ENCODE data around the gene ZBTB14. TPM values are rescaled to one million over a fixed set of nuclear protein-coding genes. Genes with fewer than 3 reads are reported as not detected.

Gene ZBTB14, protein sequence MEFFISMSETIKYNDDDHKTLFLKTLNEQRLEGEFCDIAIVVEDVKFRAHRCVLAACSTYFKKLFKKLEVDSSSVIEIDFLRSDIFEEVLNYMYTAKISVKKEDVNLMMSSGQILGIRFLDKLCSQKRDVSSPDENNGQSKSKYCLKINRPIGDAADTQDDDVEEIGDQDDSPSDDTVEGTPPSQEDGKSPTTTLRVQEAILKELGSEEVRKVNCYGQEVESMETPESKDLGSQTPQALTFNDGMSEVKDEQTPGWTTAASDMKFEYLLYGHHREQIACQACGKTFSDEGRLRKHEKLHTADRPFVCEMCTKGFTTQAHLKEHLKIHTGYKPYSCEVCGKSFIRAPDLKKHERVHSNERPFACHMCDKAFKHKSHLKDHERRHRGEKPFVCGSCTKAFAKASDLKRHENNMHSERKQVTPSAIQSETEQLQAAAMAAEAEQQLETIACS
- total RNA-seq, result 24.4 and 24.8 TPM in 2 replicates

DNA sequence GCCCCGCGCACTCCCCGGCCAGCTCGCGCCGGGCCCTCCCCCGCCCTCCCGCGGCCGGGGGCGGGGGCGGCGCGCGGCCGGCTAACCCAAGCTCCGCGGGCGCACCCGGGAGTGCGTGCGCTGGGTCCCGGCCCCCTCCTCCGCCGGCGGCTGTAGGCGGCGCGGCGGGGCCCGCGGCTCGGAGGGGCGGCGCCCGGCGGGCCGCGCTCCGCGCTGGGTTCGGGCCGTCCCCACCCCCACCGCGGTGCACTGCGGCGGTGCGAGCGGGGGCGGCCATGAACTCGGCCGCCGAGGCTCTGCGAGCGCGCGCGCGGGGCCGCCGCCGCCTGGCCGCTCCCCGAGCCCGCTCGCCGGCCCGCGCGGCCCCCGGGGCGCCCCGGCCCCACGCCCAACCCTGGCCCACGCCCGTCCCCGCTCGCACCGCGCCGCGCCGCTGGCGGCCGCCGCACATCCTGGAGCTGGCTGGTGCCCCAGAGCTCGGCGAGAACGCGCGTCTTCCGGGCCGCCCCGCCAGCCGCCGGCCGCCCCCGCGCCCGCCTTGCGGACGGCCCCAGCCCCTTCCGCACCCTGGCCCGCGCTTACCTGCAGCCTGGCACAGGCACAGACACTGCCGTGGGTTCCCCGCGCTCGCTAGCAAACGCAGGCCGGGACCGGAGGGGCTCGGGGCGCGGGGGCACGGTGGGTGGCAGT, at the start of gene ZBTB14:
ZBTB14 (minus strand) TSS at position 496 of the 690 bp plus-strand sequence. CDS start 2,480 bp downstream, outside the sequence.
- intact Hi-C loops (cut with micrococcal nuclease), result loop anchor here (5.0 to 10.0 kb wide), 6 partner anchors 191 to 2001 kb away; partner anchors contain the start of gene L3MBTL4

DNA sequence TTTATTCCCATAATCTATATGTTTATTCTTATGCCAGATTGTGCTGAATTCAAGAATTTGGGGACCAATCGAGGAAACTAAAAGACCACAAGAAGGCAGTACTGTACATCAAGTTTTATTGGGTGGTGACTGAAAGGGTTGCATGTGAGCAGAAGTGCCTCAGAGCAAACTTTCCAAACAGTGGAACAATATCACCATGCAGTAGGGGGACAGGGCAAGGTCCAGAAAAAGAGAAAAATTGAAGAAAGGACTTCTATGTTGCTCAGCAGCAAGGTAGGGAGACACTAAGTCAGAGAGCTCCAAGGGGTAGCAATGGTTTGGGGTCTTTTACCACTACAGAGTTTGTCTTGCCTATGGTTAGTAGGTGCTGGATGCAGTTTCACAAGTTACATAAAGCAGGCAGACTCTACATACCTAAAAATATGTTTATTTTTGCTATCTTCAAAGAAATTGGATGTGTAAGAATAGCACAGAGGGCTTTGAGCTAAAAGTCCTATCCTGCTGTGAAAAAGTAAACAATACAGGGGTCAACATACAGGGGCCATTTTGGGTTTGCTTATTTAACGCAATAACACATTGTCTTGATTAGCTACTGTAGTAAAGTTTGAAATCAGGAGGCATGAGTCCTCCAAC, 43.8 kb upstream of the ZBTB14 start:
- intact Hi-C loops (cut with micrococcal nuclease), result no loop called here

DNA sequence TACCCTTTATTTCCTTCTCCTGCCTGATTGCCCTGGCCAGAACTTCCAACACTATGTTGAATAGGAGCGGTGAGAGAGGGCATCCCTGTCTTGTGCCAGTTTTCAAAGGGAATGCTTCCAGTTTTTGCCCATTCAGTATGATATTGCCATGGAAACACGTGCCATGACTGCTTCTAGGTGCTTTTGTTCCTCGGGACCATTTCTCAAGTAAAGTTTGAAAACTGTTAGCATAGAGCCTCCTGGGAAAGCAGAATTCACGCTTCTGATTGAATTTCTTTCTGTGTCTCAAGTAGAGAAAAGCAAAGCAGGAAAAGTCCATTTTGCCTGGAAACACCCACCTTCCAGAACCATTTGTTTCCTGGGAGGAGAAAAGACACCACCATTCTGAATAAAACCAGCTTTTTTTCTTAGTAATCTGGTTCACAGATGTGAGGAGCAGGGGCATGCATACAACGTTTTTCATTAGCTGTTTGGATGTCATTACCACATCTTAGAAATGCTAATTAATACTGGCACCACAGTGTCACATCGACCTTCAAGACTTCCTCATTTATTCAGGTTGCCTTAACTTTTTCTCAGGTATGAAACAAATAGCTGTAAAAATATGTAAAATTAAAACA, 39.0 kb upstream of the ZBTB14 start:
- intact Hi-C loops (cut with micrococcal nuclease), result no loop called here

DNA sequence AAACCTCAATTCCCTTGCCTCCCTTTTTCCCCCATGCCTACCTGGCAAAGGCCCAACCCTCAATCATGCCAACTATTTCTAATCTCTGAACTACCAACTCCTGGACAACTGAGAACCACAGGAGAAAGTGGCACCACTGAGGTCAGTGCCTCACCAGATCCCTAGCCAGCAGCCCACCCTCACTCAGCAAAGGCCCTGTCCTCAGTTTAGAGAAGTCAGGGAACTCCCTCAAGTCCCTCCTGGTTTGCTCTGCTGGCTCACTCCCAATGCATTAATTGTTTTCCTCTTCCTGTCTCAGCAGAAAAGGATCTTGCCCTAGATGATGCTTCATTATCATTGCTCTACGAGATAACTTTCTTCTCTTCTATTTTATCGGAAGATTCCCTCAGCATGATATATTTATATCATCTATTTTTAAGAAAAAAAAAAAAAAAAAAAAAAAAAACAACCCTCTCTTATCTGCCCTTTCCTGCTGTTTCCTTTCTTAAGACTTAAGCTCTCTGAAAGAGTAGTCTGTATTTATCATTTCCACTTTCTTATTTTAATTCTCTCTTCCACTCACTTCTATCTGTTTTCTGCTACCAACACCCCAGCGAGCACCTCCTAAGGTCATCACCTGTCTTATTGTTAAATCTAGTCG, 22.7 kb upstream of the ZBTB14 start:
- intact Hi-C loops (cut with micrococcal nuclease), result no loop called here

DNA sequence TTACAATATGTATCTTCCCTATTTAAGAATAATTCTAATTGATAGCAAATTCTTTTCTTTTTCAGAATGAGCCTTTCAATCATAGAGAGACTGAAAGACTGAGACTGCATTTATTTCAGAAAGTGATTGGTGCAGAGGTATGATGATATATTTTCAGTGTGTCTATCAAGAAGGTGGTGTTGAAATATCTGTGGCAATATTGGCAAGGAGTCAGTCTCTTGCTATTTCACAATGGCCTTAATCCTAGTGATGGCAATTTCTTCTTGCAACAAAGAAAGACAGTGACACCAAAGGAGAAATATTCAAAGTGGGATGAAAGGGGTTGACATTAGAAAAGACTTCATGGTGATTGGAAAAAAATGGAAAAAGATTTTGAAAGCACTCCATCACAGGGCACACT, 21.7 kb upstream of the ZBTB14 start:
- intact Hi-C loops (cut with micrococcal nuclease), result no loop called here

DNA sequence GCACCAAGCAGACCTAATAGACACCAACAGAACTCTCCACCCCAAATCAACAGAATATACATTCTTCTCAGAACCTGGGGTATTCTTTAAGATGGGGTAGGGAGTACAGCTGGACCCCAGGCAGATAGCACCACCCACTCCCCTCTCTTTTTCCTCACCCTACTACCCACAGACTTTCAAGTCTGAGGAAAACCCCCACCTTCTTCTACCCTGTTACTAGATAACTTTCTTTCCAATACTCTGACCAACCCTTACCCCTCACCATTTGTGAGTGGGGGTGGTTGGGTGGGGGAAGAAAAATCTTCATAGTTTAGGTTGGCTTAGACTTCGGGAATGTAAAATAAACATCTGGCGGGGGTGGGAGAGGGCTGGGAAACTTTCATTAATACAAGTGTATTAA, 20.3 kb upstream of the ZBTB14 start:
- intact Hi-C loops (cut with micrococcal nuclease), result no loop called here

DNA sequence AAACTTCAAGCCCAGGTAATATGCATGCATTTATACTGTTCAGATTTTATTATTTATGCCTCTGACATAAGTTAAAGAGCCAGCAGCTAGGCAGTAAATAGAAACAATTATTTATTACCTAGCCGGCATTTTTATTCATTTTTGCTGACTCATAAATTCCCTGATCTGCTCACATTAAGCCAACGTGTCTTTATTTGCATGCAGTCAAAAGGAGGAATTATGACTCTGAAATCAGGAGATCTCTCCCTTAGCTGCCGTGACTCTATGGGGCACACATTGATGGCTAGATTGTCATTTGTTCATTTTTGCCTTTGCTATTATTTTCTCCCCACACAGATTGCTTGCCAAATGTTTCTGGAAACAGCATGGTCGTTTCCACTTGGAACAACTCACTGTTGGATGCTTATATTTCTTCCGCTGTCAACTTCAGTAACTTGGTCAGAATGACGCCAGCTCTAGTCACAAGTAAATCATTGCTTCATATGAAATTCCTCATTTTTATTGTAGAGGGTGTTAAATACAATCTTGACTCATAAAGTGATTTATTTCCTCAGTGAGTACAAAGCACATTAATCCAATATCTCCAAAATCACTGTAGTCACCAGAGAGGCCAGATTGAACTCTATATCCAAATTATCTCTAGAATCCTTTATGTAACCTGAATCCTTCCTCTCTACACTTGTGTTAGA, 15.9 kb upstream of the ZBTB14 start:
- intact Hi-C loops (cut with micrococcal nuclease), result loop anchor here (2.0 kb wide), 1 partner anchor 145 kb away; no protein-coding TSS in a partner anchor

DNA sequence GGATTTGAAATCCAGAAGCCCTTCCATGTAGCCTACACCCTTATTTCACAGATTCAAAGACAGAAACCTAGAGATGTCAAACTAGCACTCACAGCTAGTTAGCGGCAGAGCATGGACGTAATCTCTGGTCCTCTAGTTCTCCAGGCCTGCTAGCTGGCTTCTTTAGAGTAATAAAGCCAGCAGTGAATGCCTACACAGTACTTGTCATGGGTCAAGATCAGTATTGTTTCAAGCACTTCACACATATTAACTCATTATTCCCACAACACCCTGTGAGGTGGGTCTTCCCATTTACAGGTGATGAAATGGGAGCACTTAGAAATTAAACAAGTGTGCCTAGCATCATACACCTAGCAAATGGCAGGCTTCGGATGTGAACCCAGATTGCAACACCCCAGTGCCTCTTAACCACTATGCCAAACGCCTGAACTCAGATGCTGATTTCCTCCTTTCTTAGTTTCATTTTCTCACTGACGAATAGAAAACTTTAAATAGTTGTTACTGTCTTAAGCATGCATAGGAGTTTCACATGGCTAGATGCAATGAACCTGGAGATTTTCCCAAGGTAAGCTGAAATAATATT, 14.5 kb upstream of the ZBTB14 start:
- intact Hi-C loops (cut with micrococcal nuclease), result loop anchor here (1.0 to 2.0 kb wide), 3 partner anchors 14 to 147 kb away; no protein-coding TSS in a partner anchor

DNA sequence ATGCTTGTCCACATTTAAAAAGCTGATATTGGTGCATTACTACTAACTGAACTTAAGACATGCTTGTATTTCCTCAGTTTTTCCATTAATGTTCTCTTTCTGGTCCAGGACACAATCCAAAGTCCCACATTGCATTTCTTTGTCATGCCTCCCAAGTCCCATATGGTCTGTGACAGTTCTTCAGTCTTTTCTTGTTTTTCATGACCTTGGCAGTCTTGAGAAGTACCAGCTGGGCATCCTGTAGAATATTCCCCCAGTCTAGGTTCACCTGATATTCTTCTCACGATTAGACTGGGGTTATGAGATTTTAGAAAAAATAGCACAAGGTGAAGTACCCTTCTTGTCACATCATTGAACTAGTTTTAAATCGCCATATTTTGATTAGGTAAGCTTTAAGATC, 10.3 kb upstream of the ZBTB14 start:
- intact Hi-C loops (cut with micrococcal nuclease), result no loop called here

DNA sequence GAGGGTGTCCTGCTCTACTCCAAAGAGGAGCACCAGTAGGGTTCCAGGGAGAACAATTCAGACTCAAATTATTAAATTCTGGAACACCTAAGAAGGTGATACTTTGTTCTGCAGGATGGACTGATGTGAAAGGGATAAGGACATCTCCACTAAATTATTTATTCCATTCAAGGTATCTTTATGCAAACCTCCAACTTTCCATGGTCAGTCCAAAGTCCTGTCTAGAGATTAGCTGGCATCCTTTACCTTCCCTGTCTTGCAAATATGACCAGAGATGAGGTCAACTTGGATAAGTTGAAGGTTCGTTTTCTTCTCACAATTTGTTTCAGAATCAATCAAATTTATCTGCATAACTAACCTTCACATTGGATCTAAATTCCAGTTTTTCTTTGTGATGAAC, 8.7 kb upstream of the ZBTB14 start:
- intact Hi-C loops (cut with micrococcal nuclease), result no loop called here

DNA sequence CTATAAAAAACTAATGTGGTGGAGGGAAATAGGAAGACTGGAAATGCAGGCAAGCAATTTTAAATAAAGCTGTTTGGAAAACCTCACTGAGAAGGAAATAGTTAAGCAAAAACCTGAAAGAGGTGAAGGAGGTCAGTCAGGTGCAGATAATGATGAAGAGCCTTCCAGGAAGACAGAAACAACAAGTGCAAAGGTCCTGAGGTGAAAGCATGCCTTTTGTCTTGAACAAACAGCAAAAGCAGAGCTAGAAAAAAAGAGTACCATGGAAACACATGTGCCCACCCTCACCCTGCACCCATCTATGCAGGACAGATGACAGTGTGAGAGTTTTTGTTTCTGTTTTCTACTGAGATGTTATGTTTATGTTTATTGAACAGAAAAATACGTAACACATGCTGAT, 8.1 kb upstream of the ZBTB14 start:
- intact Hi-C loops (cut with micrococcal nuclease), result no loop called here

DNA sequence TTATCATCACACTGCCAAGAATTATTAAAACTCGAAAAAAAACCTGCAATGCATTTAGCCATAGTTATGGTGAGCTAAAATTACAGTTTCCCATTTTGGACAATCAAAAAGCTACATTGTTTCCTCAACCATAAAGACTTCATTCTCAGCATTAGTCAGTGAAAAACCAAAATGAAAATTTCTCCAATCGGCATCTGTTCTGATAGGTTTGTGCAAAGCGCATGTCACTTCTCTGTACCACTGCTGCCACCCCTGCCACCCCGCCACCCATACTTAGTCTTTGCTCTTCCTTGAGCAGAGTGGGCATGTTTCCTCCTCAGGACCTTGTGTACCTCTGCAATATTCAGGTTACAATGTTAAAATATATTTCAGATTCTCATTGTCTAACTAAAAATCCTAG, 7.1 kb upstream of the ZBTB14 start:
- intact Hi-C loops (cut with micrococcal nuclease), result no loop called here

DNA sequence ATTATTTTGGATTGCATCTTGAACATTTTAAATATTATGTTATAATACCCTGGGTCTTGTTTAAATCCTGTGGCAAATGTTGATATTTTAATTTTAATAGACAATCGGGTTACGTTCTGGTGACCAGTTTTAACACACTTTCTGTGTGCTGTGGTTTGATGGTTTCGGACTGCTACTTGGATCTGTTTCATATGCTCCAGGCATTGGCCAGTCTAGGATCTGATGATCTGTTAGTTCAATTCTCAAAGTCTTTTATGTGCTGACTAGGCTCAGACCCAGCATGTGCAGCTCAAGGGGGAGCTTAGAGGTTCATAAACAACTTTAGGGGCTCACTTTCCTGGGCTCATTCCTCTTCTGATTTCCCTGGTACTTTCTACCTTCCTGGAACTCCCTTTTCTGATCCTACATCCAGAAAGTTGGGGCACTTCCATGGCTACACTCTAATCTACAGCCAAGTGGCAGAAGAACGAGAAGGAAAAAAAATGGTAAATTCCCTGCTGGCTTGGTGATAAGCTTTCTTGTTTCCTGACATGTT, 5.0 kb upstream of the ZBTB14 start:
- intact Hi-C loops (cut with micrococcal nuclease), result no loop called here

DNA sequence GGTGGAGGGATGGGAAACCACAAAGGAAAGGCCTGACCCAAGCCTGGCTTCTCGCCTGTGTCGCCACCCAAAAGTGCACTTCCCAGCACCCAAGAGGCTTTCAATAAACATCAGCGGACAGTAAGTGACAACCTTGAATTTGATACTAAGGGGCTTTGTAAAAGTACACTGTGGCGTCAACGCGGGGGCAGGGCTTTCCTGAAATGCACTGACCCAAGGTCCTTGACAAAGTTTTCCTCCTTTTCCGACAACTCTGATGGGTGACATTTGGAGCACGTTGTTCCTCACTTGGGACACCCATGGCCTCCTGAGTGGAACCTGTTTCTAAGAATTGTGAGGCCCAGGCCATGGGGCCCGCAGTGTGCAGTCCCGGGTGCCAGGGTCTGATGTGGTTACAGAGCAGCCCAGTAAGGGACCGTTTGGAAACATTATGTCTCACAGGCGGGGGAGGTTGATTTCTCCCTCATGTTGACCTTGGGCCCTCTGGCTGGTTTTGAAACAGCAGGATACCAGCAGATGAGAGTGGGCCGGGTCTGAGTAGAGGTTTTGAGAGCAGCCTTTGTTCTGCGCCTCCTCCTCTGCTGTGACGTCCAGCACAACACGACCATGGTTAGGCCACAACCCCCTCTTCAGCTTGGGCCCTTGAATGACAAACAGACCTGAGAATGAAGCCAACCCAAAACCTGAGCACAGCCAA, 2.8 kb upstream of the ZBTB14 start:
- intact Hi-C loops (cut with micrococcal nuclease), result loop anchor here (5.0 to 10.0 kb wide), 6 partner anchors 194 to 2004 kb away; partner anchors contain the start of gene L3MBTL4

DNA sequence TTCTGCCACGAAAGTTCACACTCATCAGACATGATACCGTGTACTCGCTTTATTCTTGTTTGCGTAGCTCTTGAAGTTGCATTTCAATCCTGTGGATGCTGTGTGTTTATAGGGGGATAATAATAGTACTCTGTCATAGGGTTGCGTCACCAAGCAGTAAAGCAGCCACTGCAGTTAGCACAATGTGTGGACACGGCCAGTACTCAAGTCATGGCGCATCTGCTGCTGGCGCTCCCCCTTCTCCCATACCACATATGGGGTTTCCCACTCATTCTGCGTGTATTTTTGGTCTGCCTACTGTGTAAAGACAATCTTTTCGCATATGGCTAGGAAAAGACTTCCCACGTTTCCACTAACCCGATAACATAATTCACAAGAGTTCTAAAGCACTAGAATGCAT, 2.1 kb upstream of the ZBTB14 start:
- intact Hi-C loops (cut with micrococcal nuclease), result loop anchor here (2.0 to 10.0 kb wide), 8 partner anchors 193 to 2003 kb away; partner anchors contain the start of gene L3MBTL4

DNA sequence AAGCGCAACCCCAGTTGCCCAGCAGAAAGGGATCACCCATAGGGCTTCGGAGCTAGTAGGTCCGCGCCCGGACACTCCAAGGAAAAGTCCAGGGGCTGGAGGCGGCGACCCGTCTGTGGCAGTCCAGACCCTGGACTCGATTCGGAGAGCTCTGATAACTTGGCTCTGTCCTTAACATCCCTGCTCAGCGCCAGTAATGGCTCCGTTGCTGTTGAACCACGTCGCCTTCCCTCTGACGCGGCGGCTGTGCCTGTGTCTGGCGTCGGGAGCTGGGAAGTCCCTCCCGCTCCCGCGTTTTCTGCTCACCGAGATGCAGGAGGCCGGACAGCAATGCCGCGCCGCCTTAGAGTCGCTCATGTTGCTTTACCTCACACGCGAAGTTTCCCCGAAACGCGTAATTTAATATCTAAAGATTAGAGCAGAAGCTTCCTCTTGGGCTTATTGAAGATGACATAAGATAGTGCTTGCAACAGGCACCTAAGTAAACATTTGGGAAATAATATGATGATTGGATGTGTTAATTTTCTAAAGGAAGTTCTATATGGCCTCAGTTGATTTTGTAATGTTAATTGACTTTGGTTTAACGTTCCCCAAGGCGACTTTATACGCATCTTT, 1.3 kb upstream of the ZBTB14 start:
- intact Hi-C loops (cut with micrococcal nuclease), result loop anchor here (1.0 to 10.0 kb wide), 11 partner anchors 13 to 2002 kb away; partner anchors contain the start of gene L3MBTL4

DNA sequence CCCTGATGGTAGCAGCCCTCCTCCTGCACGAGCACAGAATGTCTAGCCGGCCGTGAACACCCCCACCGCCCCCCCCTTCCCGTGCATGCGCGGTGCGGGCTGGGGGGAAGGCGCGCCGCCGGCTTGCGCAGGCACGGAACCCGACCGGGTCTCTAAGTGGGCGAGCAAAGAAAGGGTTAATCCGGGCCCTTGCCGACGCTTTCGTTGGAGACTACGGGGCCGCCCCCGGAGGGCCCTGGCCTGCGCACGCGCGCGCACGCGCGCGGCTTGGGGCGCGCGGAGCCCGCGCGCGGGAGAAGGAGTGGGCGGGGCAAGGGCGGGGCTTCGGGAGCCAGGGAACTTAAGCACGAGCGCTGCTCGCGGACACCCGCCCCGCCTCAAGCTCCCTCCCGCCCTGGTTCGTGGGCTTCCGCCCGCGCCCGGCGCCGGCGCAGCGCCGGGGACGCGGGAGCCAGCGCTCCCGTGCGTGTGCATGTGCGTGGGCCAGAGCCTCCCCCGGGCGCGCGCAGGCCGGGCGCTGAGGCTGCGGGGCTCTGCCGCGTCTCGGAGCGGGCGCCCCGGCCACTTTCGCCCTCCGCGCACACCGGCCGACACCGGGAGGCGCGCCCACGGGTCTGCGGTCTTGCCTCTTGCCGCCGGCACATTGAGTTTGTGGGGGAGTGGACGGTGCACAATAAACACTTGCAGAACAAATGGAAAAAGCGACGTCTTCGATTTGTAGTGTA, 617 bp upstream of the ZBTB14 start:
- intact Hi-C loops (cut with micrococcal nuclease), result loop anchor here (1.0 to 10.0 kb wide), 11 partner anchors 14 to 2001 kb away; partner anchors contain the start of gene L3MBTL4
